HUES48 (cell line): ENCODE measurements around the gene MND1.
"Not testable (repeated sequence)": the region's sequence is repeated elsewhere in the genome, so short reads cannot be mapped to it uniquely, and the experiment has no call there.

Source experiments
- H3K27ac ChIP-seq: one replicate; pipeline ENCODE4 v1.7.0; 2013; ENCODE audit warnings: low read depth, low read length, inconsistent platforms
- H3K27me3 ChIP-seq: 2 replicates; pipeline ENCODE4 v1.6.1; 2013; ENCODE audit warnings: mild to moderate bottlenecking, low read length; ENCODE audit not compliant: control insufficient read depth, insufficient read depth
- H3K36me3 ChIP-seq: 2 replicates; pipeline ENCODE4 v1.6.1; 2013; ENCODE audit warnings: low read length; ENCODE audit not compliant: control insufficient read depth, insufficient read depth
- H3K4me1 ChIP-seq: 2 replicates; pipeline ENCODE4 v1.6.1; 2013; ENCODE audit warnings: mild to moderate bottlenecking, low read length; ENCODE audit not compliant: control insufficient read depth, insufficient read depth
- H3K4me3 ChIP-seq: 2 replicates; pipeline ENCODE4 v1.5.1; 2013; ENCODE audit warnings: mild to moderate bottlenecking, low read depth, low read length
- H3K9ac ChIP-seq: 2 replicates; pipeline ENCODE4 v1.6.1; 2013; ENCODE audit warnings: mild to moderate bottlenecking, low read depth, low read length, moderate library complexity
- H3K9me3 ChIP-seq: 2 replicates; pipeline ENCODE4 v1.6.1; 2013; ENCODE audit warnings: low read length; ENCODE audit not compliant: control insufficient read depth, insufficient read depth

Gene MND1

GRCh38 chr4:153453402-153453801 lies 108.9 kb downstream of the MND1 start:
- Histone ChIP-seq H3K9me3 (no peaks in the 10 kb centered on the region), H3K4me3 (no peak overlapping the region), H3K27me3 (no peaks in the 10 kb centered on the region), H3K27ac (no peak overlapping the region), H3K36me3 (no peaks in the 10 kb centered on the region), H3K4me1 (peaks cover 9% of the 10 kb centered on the region), H3K9ac (no peak overlapping the region)

GRCh38 chr4:153458969-153459368 lies 114.5 kb downstream of the MND1 start:
- no peak overlapping the region for H3K9ac ChIP-seq
- H3K4me3 ChIP-seq: no peak overlapping the region
- no peaks in the 10 kb centered on the region for H3K4me1 ChIP-seq

GRCh38 chr4:153461549-153461948 lies 117.1 kb downstream of the MND1 start:
- H3K4me3 ChIP-seq, H3K9ac ChIP-seq, H3K27ac ChIP-seq, H3K27me3 ChIP-seq, H3K36me3 ChIP-seq, H3K9me3 ChIP-seq: not testable (repeated sequence)
- peaks cover 18% of the 10 kb centered on the region for H3K4me1 ChIP-seq

More at GRCh38 chr4:153458969-153459368, 114.5 kb downstream of the MND1 start:
- H3K27me3 ChIP-seq: no peaks in the 10 kb centered on the region
- H3K27ac ChIP-seq: no peak overlapping the region
- no peaks in the 10 kb centered on the region for H3K36me3 ChIP-seq
- H3K9me3 ChIP-seq: no peaks in the 10 kb centered on the region

DNA sequence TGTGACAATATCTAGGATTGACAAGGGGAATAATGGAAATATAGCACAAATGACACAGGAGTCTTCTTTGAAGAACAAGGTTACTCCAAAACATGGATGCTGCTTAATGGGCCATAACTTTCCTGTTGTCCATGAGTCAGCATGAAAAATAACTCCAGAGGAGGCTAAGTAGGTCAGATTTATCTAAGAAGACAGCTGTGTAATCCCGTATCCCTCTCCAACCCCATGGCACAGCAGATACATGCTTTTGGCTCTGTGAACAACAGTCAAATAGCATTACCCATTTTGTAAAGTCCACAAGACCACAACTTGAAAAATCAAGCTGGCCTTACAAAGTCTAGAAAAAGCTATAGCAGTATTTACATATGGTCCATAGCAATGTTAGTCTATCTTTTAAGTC lies 119.6 kb downstream of the MND1 start:
- Histone ChIP-seq H3K9ac (no peak overlapping the region), H3K36me3 (0 out of 2 replicates have a peak, but pooled peaks cover 3% of the 10 kb centered on the region), H3K4me3 (no peak overlapping the region), H3K27ac (no peak overlapping the region), H3K9me3 (no peaks in the 10 kb centered on the region), H3K27me3 (peaks cover 9% of the 10 kb centered on the region; the same call in 1 of the 2 replicates), H3K4me1 (peaks cover 27% of the 10 kb centered on the region)
